Measurements from ENCODE around the gene OXSR1.
"Not testable (repeated sequence)": the region's sequence is repeated elsewhere in the genome, so short reads cannot be mapped to it uniquely, and the experiment has no call there.

OXSR1 gene

GRCh38 chr3:38276081-38276916 lies 111.0 kb downstream of the OXSR1 start:
- DNase-seq = no peak

- no peak for DNase-seq
Measured at GRCh38 chr3:38276917-38277630, 111.7 kb downstream of the OXSR1 start.

- no peak for DNase-seq
Measured at GRCh38 chr3:38278841-38279240, 113.5 kb downstream of the OXSR1 start.

- no peak for DNase-seq
Measured at GRCh38 chr3:38281895-38282686, 116.8 kb downstream of the OXSR1 start, which contains the start of gene SLC22A14. Gene SLC22A14, plus strand, starts transcription at chr3:38282294. Its CDS starts 23,733 bp downstream, at chr3:38306027.

GRCh38 chr3:38283810-38284755 lies 118.7 kb downstream of the OXSR1 start:
- DNase-seq = no peak

GRCh38 chr3:38284756-38285150 lies 119.4 kb downstream of the OXSR1 start:
- DNase-seq = no peak

- DNase-seq = not testable (repeated sequence)
Measured at GRCh38 chr3:38289286-38290217, 124.2 kb downstream of the OXSR1 start.

- DNase-seq = not testable (repeated sequence)
Measured at GRCh38 chr3:38297053-38297452, 131.7 kb downstream of the OXSR1 start.

GRCh38 chr3:38297537-38297936 lies 132.2 kb downstream of the OXSR1 start:
- DNase-seq = no peak

GRCh38 chr3:38297947-38298711 lies 132.8 kb downstream of the OXSR1 start:
- no peak for DNase-seq
